Astrocyte (in vitro differentiated cells and primary cell): Measurements from ENCODE around the gene MAGI1. TPM values are rescaled to one million over a fixed set of nuclear protein-coding genes. Genes with fewer than 3 reads are reported as not detected.

Experiments
- DNase-seq: peaks from one replicate; pipeline ENCODE4 v3.0.0-alpha.2; 2010; ENCODE audit warnings: low read depth
- FAIRE-seq: peaks from 2 replicates; lab custom pipeline; 2011; peaks lifted over from hg19 to GRCh38; lab: Jason Lieb, UNC
- H2AFZ ChIP-seq: 2 replicates; pipeline ENCODE4 v1.6.0; 2012; ENCODE audit warnings: low read depth, low read length, inconsistent platforms
- H3K27ac ChIP-seq: 2 replicates; pipeline ENCODE4 v1.5.1; 2011; ENCODE audit warnings: low read depth, low read length, inconsistent platforms
- H3K27me3 ChIP-seq: 2 replicates; pipeline ENCODE4 v1.6.0; 2011; ENCODE audit warnings: low read length, inconsistent platforms; ENCODE audit not compliant: insufficient read depth
- H3K36me3 ChIP-seq: 2 replicates; pipeline ENCODE4 v1.5.1; 2011; ENCODE audit warnings: low read length, inconsistent platforms; ENCODE audit not compliant: insufficient read depth
- H3K4me1 ChIP-seq: 2 replicates; pipeline ENCODE4 v1.5.1; 2011; ENCODE audit warnings: low read length, inconsistent platforms; ENCODE audit not compliant: insufficient read depth
- H3K4me2 ChIP-seq: 2 replicates; pipeline ENCODE4 v1.6.0; 2012; ENCODE audit warnings: low read length, inconsistent platforms
- H3K4me3 ChIP-seq: 2 replicates; pipeline ENCODE4 v1.5.1; 2011; ENCODE audit warnings: low read depth, mild to moderate bottlenecking, low read length, inconsistent platforms; ENCODE audit not compliant: insufficient read depth
- H3K79me2 ChIP-seq: 2 replicates; pipeline ENCODE4 v1.6.0; 2012; ENCODE audit warnings: mild to moderate bottlenecking, low read length, inconsistent platforms; ENCODE audit not compliant: insufficient read depth
- H3K9ac ChIP-seq: 2 replicates; pipeline ENCODE4 v1.6.0; 2012; ENCODE audit warnings: mild to moderate bottlenecking, low read length, inconsistent platforms
- H3K9me3 ChIP-seq: 2 replicates; pipeline ENCODE4 v1.5.1; 2012; ENCODE audit warnings: low read depth, mild to moderate bottlenecking, low read length, inconsistent platforms; ENCODE audit not compliant: insufficient read depth
- H4K20me1 ChIP-seq: 2 replicates; pipeline ENCODE4 v1.6.0; 2012; ENCODE audit warnings: low read length, inconsistent platforms; ENCODE audit not compliant: insufficient read depth
- H3K27ac Mint-ChIP-seq: one replicate; pipeline ENCODE4 v1.8.0; 2021; ENCODE audit warnings: mild to moderate bottlenecking, mixed read lengths; ENCODE audit not compliant: unreplicated experiment
- H3K27me3 Mint-ChIP-seq: one replicate; pipeline ENCODE4 v1.8.0; 2021; ENCODE audit warnings: low read depth, mixed read lengths; ENCODE audit not compliant: unreplicated experiment
- H3K36me3 Mint-ChIP-seq: one replicate; pipeline ENCODE4 v1.8.0; 2021; ENCODE audit warnings: low read depth, mixed read lengths; ENCODE audit not compliant: unreplicated experiment
- H3K4me1 Mint-ChIP-seq: one replicate; pipeline ENCODE4 v1.8.0; 2021; ENCODE audit warnings: low read depth, mixed read lengths; ENCODE audit not compliant: unreplicated experiment
- H3K4me3 Mint-ChIP-seq: one replicate; pipeline ENCODE4 v1.8.0; 2021; ENCODE audit warnings: mild to moderate bottlenecking, moderate library complexity, mixed read lengths; ENCODE audit not compliant: unreplicated experiment
- H3K9me3 Mint-ChIP-seq: one replicate; pipeline ENCODE4 v1.8.0; 2021; ENCODE audit warnings: mild to moderate bottlenecking, mixed read lengths; ENCODE audit not compliant: unreplicated experiment
- CTCF ChIP-seq: IDR thresholded peaks from 2 replicates; pipeline ENCODE4 v1.5.1; 2011; ENCODE audit warnings: low read depth, mild to moderate bottlenecking, inconsistent platforms, low read length, moderate library complexity; ENCODE audit not compliant: insufficient read depth
- EZH2 ChIP-seq: IDR thresholded peaks from 2 replicates; pipeline ENCODE4 v1.6.1; 2012; ENCODE audit warnings: mild to moderate bottlenecking, low read length, inconsistent platforms; ENCODE audit not compliant: insufficient read depth
- total RNA-seq: library from RNA; stranded (reverse); gene quantifications from 2 replicates; pipeline ENCODE4 v1.2.1, GENCODE V29; 2021

Gene MAGI1
- total RNA-seq, 1 donor from 2014 or later, result 31.8 TPM

GRCh38 chr3:65343736-65344135 lies 695.0 kb downstream of the MAGI1 start:
- Histone ChIP-seq H3K27me3 (peaks cover 3% of the 10 kb centered on the region), H3K4me3 (no peak overlapping the region), H3K9ac (no peak overlapping the region), H3K36me3 (no peaks in the 10 kb centered on the region), H3K4me2 (no peak overlapping the region), H4K20me1 (no peaks in the 10 kb centered on the region), H3K27ac (no peak overlapping the region), H3K9me3 (no peaks in the 10 kb centered on the region), H3K4me1 (no peaks in the 10 kb centered on the region), H3K79me2 (no peaks in the 10 kb centered on the region), H2AFZ (no peak overlapping the region)
- FAIRE-seq, result no peak
- Mint-ChIP-seq H3K9me3 (peaks cover 4% of the 10 kb centered on the region), H3K4me3 (no peak overlapping the region), H3K4me1 (peaks cover 10% of the 10 kb centered on the region), H3K36me3 (no peaks in the 10 kb centered on the region), H3K27me3 (peaks cover 21% of the 10 kb centered on the region), H3K27ac (no peak overlapping the region)
- no peak for DNase-seq
- no peak for TF ChIP-seq EZH2
- no peak for TF ChIP-seq CTCF

- H3K4me1 ChIP-seq, result no peaks in the 10 kb centered on the region
- DNase-seq, result no peak
- peaks cover 4% of the 10 kb centered on the region for H3K9me3 Mint-ChIP-seq
- no peaks in the 10 kb centered on the region for H3K9me3 ChIP-seq
- peaks cover 21% of the 10 kb centered on the region for H3K27me3 Mint-ChIP-seq
- no peaks in the 10 kb centered on the region for H3K79me2 ChIP-seq
- no peak overlapping the region for H3K9ac ChIP-seq
- H3K4me2 ChIP-seq, result no peak overlapping the region
- no peak overlapping the region for H3K27ac ChIP-seq
- peaks cover 3% of the 10 kb centered on the region for H3K27me3 ChIP-seq
- H3K4me3 Mint-ChIP-seq, result no peak overlapping the region
- H3K36me3 ChIP-seq, result no peaks in the 10 kb centered on the region
- H3K4me3 ChIP-seq, result no peak overlapping the region
- no peaks in the 10 kb centered on the region for H3K36me3 Mint-ChIP-seq
- H4K20me1 ChIP-seq, result no peaks in the 10 kb centered on the region
- no peak overlapping the region for H3K27ac Mint-ChIP-seq
- no peak overlapping the region for H2AFZ ChIP-seq
- TF ChIP-seq CTCF (no peak), EZH2 (no peak)
- peaks cover 15% of the 10 kb centered on the region for H3K4me1 Mint-ChIP-seq
- FAIRE-seq, result no peak
These were observed 695.7 kb downstream of the MAGI1 start for GRCh38 chr3:65343026-65343425.

- peaks cover 3% of the 10 kb centered on the region for H3K27me3 ChIP-seq
- H3K9me3 ChIP-seq, result no peaks in the 10 kb centered on the region
- FAIRE-seq (no peak), DNase-seq (no peak)
- H2AFZ ChIP-seq, result no peak overlapping the region
- Mint-ChIP-seq H3K9me3 (peaks cover 4% of the 10 kb centered on the region), H3K4me3 (no peak overlapping the region), H3K36me3 (no peaks in the 10 kb centered on the region), H3K27me3 (peaks cover 21% of the 10 kb centered on the region), H3K4me1 (peaks cover 15% of the 10 kb centered on the region), H3K27ac (no peak overlapping the region)
- H3K9ac ChIP-seq, result no peak overlapping the region
- H3K79me2 ChIP-seq, result no peaks in the 10 kb centered on the region
- no peak overlapping the region for H3K4me3 ChIP-seq
- H3K27ac ChIP-seq, result no peak overlapping the region
- H3K36me3 ChIP-seq, result no peaks in the 10 kb centered on the region
- H4K20me1 ChIP-seq, result no peaks in the 10 kb centered on the region
- H3K4me2 ChIP-seq, result no peak overlapping the region
- no peaks in the 10 kb centered on the region for H3K4me1 ChIP-seq
- TF ChIP-seq EZH2 (no peak), CTCF (peak; percentile 55)
These were observed 696.5 kb downstream of the MAGI1 start for GRCh38 chr3:65342084-65342683.
